Prostate gland (tissue), 2 donors: ENCODE results near the gene NUP62CL.

ENCODE experiments used
- POLR2A ChIP-seq: fragments of 450-650 bp; IDR thresholded peaks from one replicate; pipeline ENCODE4 v1.6.1; 2016; ENCODE audit warnings: antibody characterized with exemption, mild to moderate bottlenecking
- POLR2AphosphoS5 ChIP-seq: sonication (generic); formaldehyde crosslinking; IDR thresholded peaks from one replicate; pipeline ENCODE4 v1.6.1; 2017; ENCODE audit warnings: antibody characterized with exemption
- TF ChIP-seq, protein P1 (sequence below), 4 experiments: fragments of 200-600 bp in 2 of 4; fragments of 450-650 bp in 2 of 4; sonication (generic) in 2 of 4; IDR thresholded peaks; 1 replicate in 3 of 4; 2 replicates in 1 of 4; pipeline ENCODE4 v1.5.1; 2016 to 2019; ENCODE audit warnings: antibody characterized with exemption in 4 of 4, mild to moderate bottlenecking in 2 of 4, moderate library complexity in 2 of 4

GRCh38 chrX:107076158-107076557 is 130.1 kb downstream of the NUP62CL start:
- TF ChIP-seq, protein P1, sequence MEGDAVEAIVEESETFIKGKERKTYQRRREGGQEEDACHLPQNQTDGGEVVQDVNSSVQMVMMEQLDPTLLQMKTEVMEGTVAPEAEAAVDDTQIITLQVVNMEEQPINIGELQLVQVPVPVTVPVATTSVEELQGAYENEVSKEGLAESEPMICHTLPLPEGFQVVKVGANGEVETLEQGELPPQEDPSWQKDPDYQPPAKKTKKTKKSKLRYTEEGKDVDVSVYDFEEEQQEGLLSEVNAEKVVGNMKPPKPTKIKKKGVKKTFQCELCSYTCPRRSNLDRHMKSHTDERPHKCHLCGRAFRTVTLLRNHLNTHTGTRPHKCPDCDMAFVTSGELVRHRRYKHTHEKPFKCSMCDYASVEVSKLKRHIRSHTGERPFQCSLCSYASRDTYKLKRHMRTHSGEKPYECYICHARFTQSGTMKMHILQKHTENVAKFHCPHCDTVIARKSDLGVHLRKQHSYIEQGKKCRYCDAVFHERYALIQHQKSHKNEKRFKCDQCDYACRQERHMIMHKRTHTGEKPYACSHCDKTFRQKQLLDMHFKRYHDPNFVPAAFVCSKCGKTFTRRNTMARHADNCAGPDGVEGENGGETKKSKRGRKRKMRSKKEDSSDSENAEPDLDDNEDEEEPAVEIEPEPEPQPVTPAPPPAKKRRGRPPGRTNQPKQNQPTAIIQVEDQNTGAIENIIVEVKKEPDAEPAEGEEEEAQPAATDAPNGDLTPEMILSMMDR (IDR thresholded peaks at IDR 0.05): no peak
- TF ChIP-seq POLR2AphosphoS5 (no peak), POLR2A (no peak)
